Stomach (tissue), 4 donors: ENCODE data around the gene FOLR2.

Source experiments
- CTCF ChIP-seq, 7 experiments: fragments of 450-650 bp in 4 of 7; fragments of 200-600 bp in 3 of 7; sonication (generic) in 3 of 7; IDR thresholded peaks; one replicate each; pipeline ENCODE4 v1.5.1; 2016 to 2019; ENCODE audit warnings: antibody characterized with exemption in 7 of 7, control low read depth in 2 of 7, mild to moderate bottlenecking in 1 of 7
- POLR2A ChIP-seq, 4 donors: fragments of 450-650 bp; IDR thresholded peaks; one replicate each; pipeline ENCODE4 v1.6.1; 2016; ENCODE audit warnings: antibody characterized with exemption in 4 of 4, control low read depth in 2 of 4, mild to moderate bottlenecking in 1 of 4, moderate library complexity in 1 of 4
- POLR2AphosphoS5 ChIP-seq, 3 donors: sonication (generic); formaldehyde crosslinking; IDR thresholded peaks; one replicate each; pipeline ENCODE4 v1.6.1; 2016; ENCODE audit warnings: antibody characterized with exemption in 3 of 3

- no peak for TF ChIP-seq CTCF (IDR thresholded peaks at IDR 0.05)
- no peak for TF ChIP-seq POLR2A (IDR thresholded peaks at IDR 0.05)
- TF ChIP-seq POLR2AphosphoS5 (IDR thresholded peaks at IDR 0.05): no peak
These were observed 4.9 kb downstream of the FOLR2 start for GRCh38 chr11:72221386-72222075.
